NCI-H2227 (cell line): ENCODE results near the gene TRIP4.
"Not testable (repeated sequence)": the region's sequence is repeated elsewhere in the genome, so short reads cannot be mapped to it uniquely, and the experiment has no call there.

Source experiments
- DNase-seq: peaks from one replicate; lab custom pipeline; 2025; ENCODE audit not compliant: unreplicated experiment; lab: John Stamatoyannopoulos, UW

Gene TRIP4

DNA sequence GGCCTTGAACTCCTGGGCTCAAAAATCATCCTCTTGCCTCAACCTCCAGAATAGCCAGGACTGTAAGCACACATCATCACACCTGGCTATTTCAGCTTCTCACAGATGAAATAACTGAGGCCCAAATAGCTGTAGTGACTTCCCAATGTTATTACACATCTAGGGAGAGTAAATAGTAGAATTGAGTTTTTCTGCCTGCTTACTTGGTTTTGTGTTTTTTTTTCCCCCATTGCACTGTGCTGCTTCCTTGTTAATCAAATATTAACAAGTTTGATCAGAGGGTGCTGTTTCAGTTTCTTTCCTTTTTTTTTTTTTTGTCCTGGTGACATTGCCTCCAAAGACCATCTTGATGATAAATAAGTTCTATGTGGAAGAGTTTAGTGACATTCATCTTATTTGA, 96.1 kb downstream of the TRIP4 start:
- DNase-seq = no peak

DNA sequence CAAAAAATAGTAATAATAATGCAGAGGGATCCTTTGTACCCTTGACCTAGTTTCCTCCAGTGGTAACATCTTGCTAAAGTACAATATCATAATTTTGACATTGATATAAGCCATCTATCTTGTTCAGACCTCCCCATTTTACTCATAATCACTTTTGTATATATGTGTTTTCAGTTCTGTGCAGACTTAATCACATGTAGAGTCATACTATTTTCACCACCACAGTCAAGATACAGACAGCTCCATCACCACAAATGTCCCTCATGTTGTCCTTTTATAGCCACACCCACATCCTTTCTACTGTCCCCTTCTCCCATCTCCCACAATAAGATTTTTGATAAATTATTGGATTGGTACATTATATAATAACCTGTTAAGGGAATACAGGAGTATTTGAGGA, 98.2 kb downstream of the TRIP4 start:
- DNase-seq = no peak

DNA sequence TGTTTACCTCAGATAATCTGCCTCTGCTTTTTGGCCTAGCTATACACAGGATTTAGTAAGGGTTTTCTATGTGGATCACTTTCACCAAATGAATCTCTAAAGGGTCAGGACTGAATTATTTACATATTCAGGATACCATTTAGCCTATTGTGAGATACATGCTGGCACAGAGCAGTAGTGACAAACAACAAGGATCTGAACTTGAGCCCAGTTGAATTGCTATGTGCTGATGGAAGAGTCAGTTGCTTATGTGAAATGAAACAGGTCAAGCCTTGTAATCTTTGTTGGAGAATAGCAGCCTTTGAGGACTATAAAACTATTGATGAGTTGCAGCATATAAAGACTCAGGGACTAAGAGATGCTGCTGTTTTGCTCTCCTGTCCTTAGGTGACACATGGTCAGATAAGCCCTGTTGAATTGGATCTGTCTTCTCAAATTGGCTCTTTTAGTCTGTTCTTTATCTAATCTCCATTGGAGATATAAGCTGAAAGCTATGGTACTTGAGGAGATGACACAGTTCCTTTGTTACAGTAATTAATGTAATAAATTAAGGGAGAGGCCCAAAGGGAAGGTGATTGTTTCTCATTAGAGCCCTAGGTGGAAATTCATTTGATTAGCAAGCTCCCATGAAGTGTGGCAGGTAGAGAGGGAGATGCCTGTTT, 103.1 kb downstream of the TRIP4 start:
- DNase-seq = no peak

DNA sequence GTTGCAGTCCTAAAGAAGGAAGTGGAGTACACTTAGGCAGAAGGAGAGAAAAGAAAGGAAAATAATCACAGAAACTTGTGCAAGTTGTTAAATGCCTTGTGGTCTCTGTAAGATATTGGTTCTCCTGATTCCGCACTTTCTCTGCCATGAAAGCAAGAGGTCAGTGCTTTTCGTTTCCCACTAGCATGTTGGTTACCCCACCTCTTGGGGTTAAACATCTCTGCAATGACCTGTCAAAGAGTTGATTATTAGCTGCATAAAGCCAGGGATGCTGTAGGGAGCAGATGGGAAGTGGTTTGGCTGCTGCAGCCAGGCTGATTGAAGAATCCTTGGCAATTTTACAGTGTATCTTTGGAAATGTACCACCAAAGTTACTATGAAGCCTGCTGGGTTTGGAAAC, 106.0 kb downstream of the TRIP4 start:
- DNase-seq = peak; percentile 33

DNA sequence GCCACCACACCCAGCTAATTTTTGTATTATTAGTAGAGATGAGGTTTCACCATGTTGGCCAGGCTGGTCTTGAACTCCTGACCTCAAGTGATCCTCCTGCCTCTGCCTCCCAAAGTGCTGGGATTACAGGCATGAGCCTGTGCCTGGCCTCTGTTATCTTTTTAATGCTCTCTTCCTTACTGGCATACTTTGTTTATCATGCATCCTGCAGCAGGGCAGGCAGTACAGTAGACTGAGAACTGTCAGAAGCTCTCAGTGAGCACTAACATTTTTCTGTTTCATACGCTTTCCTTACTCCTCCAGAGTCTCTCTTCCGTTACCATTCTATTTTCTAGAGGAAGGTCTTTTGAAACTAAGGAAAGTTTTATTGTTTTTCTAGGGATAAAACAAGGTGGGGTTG, 108.3 kb downstream of the TRIP4 start:
- not testable (repeated sequence) for DNase-seq

DNA sequence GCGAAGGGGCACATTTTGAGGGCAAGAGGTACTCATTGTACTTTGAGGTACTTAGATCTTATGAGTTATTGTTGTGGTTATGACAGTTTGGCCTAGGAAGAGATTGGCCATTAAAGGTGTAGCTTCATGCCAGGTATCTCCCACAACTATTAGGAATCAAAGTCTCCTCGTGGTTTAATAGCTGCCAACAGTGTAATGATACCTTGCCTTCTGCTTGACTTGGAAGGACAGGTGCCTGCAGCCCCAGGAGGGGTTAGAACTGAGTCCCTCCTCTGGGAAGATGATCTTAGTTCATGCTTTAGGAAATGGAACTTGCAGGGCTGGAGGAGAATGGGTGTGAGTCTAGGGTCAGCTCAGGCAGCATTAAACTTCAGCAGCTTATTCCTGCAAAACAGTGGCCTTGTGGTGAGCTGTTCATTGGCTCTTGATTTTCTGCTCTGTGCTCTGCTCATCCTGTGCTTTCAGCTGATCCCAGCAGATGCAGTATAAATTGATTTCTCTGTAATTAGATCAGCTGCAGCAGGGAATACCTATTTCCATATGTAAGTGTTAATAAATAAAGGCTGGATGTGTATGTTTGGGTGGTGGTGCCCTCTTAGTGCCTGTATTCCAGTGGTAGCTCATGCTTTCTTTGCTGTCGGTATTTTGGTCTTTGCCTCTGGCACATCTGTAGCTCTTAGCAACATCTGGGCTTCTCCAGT, 113.2 kb downstream of the TRIP4 start:
- DNase-seq = no peak

DNA sequence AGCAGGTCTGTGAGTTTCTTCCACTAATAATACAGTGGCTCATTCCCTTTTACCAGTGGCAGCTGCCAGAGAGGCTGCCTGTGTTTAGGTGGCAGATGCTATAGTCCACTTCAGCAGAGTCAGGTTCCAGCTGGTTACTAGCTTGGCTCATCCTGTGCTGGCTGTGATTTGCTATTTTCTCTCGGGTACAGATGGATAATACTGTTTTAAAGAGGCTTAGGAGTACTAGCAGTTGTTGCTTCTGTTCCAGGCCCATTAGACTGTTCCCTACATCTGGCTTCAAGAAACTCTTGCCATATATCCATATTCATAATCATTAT, 113.7 kb downstream of the TRIP4 start:
- no peak for DNase-seq

DNA sequence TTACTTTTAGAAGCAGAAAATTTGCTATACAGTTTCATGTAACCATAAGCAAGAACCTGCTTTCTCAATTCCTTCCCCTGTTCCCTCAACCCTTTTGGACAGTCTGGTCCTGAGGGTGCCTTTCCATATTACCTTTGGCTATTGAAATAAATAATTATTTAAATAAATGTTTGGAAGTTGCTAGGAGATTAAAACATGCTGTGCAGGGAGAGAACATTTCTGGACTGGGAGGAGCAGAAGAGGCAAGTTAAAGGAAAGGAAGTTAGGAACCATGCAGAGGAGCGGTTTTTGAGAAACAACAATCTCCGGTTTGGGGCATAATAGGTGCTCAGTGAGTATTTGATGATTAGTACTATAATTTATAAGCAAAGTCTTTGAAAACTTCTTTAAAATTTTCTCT, 114.5 kb downstream of the TRIP4 start:
- DNase-seq = no peak

DNA sequence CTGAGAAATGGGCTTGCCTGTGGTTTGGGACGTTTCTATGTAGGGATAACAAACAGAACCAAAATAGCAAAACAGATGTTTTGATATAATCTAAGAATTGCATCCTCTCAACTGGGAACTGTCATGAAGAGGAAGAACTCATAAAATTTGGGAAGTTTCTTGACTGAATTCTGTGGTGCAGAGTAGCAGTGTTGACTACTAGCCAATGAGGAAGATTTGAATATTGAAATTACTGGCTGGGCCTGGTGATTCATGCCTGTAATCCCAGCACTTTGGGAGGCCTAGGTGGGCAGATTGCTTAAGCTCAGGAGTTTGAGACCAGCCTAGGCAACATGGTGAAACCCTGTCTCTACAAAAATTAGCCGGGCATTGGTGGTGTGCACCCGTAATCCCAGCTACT, 114.9 kb downstream of the TRIP4 start:
- DNase-seq = no peak

DNA sequence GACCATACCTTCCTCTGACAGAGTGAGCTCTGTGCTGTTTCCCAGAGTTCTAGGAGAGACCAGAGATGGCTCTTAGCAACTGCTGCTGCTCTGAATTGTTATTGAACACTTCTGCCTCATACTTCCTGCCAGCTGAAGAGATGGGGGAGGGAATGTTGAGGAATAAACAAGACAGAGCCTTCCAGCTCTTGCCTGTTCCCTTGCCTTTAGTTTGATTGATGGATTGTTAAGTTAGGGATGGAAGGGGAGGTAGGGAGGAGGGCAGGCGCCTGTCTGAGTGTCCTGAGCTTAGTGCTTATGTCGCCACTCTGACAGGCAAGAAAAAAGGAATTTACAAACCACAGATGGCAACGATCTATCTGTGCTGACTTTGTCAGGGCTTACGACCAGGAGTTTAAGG, 115.6 kb downstream of the TRIP4 start:
- DNase-seq = peak; percentile 24

DNA sequence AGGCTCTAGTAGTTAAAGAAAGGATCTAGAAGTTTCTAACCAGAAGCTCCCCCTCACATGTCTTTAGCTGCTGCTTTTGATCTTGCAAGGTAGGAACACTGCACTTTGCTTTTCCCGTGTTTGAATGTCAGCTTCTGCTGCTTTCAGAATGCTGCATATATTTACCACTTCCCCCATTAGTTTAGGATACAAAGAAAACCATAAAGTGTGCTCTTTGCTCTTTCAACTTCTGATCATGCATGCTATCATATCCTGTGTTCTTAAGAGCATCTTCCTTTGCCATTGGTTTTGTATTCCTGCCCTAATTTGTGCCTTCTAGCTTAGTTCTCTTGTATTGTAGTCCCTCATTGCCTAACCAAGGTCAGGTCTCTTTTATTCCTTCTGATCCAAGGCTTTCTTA, 116.0 kb downstream of the TRIP4 start:
- no peak for DNase-seq
